CD4-positive, alpha-beta T cell (primary cell): Measurements from ENCODE around the gene PCSK1. TPM values are rescaled to one million over a fixed set of nuclear protein-coding genes. Genes with fewer than 3 reads are reported as not detected.

ENCODE experiments used
- ATAC-seq: fragments of 200-7000 bp; cut with Tn5 transposase; one replicate; pipeline ENCODE4 v1.10.0; 2022; ENCODE audit warnings: mild to moderate bottlenecking; ENCODE audit not compliant: poor library complexity
- CTCF ChIA-PET: fragments of 350-600 bp; sonication (Branson Sonifier 250); formaldehyde crosslinking; loops from one replicate; lab custom pipeline; 2021; ENCODE audit warnings: antibody characterized with exemption, inconsistent platforms; lab: Charles Lee
- POLR2A ChIA-PET: fragments of 350-600 bp; sonication (Branson Sonifier 250); formaldehyde crosslinking; loops from one replicate; lab custom pipeline; 2021; ENCODE audit warnings: antibody characterized with exemption, inconsistent platforms; lab: Charles Lee
- DNase-seq, 14 experiments: peaks; one replicate each; pipeline ENCODE4 v3.0.0-alpha.2; 2013 to 2020; ENCODE audit warnings: mixed read lengths in 2 of 14
- H3K27ac ChIP-seq, 2 donors: one replicate each; pipeline versions ENCODE4 v1.5.1 to v1.7.0; 2013; ENCODE audit warnings: low read length in 2 of 2, low read depth in 1 of 2, mild to moderate bottlenecking in 1 of 2
- H3K27me3 ChIP-seq, 2 experiments: 1 replicate in 1 of 2; 2 replicates in 1 of 2; pipeline versions ENCODE4 v1.6.1 to v1.7.0; 2013; ENCODE audit warnings: low read length in 2 of 2, control low read depth in 1 of 2, mild to moderate bottlenecking in 1 of 2, moderate library complexity in 1 of 2; ENCODE audit not compliant: insufficient read depth in 2 of 2, control insufficient read depth in 1 of 2
- H3K36me3 ChIP-seq: one replicate; pipeline ENCODE4 v1.6.1; 2013; ENCODE audit warnings: low read length, control low read depth; ENCODE audit not compliant: insufficient read depth
- H3K4me1 ChIP-seq: one replicate; pipeline ENCODE4 v1.6.1; 2013; ENCODE audit warnings: low read length, control low read depth; ENCODE audit not compliant: insufficient read depth
- H3K4me3 ChIP-seq: one replicate; pipeline ENCODE4 v1.5.1; 2013; ENCODE audit warnings: mild to moderate bottlenecking, low read length, moderate library complexity
- H3K9me3 ChIP-seq, 2 experiments: 1 replicate in 1 of 2; 2 replicates in 1 of 2; pipeline versions ENCODE4 v1.6.1 to v1.7.0; 2013; ENCODE audit warnings: low read length in 2 of 2, mild to moderate bottlenecking in 2 of 2, control low read depth in 1 of 2, moderate library complexity in 1 of 2; ENCODE audit not compliant: control insufficient read depth in 1 of 2, insufficient read depth in 1 of 2
- H3K27ac Mint-ChIP-seq: one replicate; pipeline ENCODE4 v1.8.0; 2020; ENCODE audit warnings: mixed read lengths
- H3K27me3 Mint-ChIP-seq: one replicate; pipeline ENCODE4 v1.8.0; 2021; ENCODE audit warnings: mixed read lengths
- H3K36me3 Mint-ChIP-seq: one replicate; pipeline ENCODE4 v1.8.0; 2021; ENCODE audit warnings: low read depth, mixed read lengths
- H3K4me1 Mint-ChIP-seq: one replicate; pipeline ENCODE4 v1.8.0; 2021; ENCODE audit warnings: low read depth, mixed read lengths
- H3K4me3 Mint-ChIP-seq: one replicate; pipeline ENCODE4 v1.8.0; 2020; ENCODE audit warnings: mild to moderate bottlenecking, mixed read lengths
- H3K9me3 Mint-ChIP-seq: one replicate; pipeline ENCODE4 v1.8.0; 2020; ENCODE audit warnings: mixed read lengths
- CTCF ChIP-seq: fragments of 200-600 bp; IDR thresholded peaks from one replicate; pipeline ENCODE4 v1.8.0; 2022; ENCODE audit warnings: antibody characterized with exemption, mild to moderate bottlenecking
- intact Hi-C, 2 experiments: fragments of 100-400 bp; cut with DNase I in 1 of 2; cut with micrococcal nuclease in 1 of 2; formaldehyde crosslinking; loops; one replicate each; pipeline versions ENCODE4 v1.15.1 to v1.9.0; 2023 to 2025; cut with DNase I, micrococcal nuclease
- total RNA-seq, 174 experiments: library from RNA in 2 of 174; stranded (reverse) in 2 of 174; gene quantifications; one replicate each; pipeline ENCODE4 v1.2.3 and lab custom pipeline; 2021 to 2026

The PCSK1 gene
- total RNA-seq, 2 experiments from 2014 or later: not detected

GRCh38 chr5:96432216-96433065 is 607 bp downstream of the PCSK1 start:
- H3K36me3 ChIP-seq: no peaks in the 10 kb centered on the region
- H3K4me3 ChIP-seq: no peak overlapping the region
- ATAC-seq (no peak), DNase-seq (no peak)
- peaks cover 36 to 78% of the 10 kb centered on the region in 2 experiments for H3K27me3 ChIP-seq
- H3K27ac ChIP-seq: no peak overlapping the region
- Mint-ChIP-seq H3K27me3 (peaks cover 73% of the 10 kb centered on the region), H3K27ac (no peak overlapping the region), H3K9me3 (no peaks in the 10 kb centered on the region), H3K4me3 (no peak overlapping the region), H3K36me3 (no peaks in the 10 kb centered on the region), H3K4me1 (peaks cover 11% of the 10 kb centered on the region)
- ChIA-PET CTCF (interaction anchor here (1.3 kb wide), 1 partner anchor 15 kb away, joined by 3 read pairs; no protein-coding TSS in a partner anchor), POLR2A (no interaction called here)
- no peak for TF ChIP-seq CTCF
- no peaks in the 10 kb centered on the region for H3K4me1 ChIP-seq
- peaks cover 0 to 19% of the 10 kb centered on the region in 2 experiments for H3K9me3 ChIP-seq
- intact Hi-C loops: no loop called here

GRCh38 chr5:96431376-96432187 is 1.5 kb downstream of the PCSK1 start:
- no peak overlapping the region for H3K4me3 ChIP-seq
- CTCF ChIA-PET: interaction anchor here (1.3 kb wide), 1 partner anchor 14 kb away, joined by 3 read pairs; no protein-coding TSS in a partner anchor
- H3K4me1 Mint-ChIP-seq: peaks cover 11% of the 10 kb centered on the region

More at GRCh38 chr5:96431376-96432187, 1.5 kb downstream of the PCSK1 start:
- no peaks in the 10 kb centered on the region for H3K36me3 ChIP-seq
- peaks cover 0 to 19% of the 10 kb centered on the region in 2 experiments for H3K9me3 ChIP-seq
- no peaks in the 10 kb centered on the region for H3K36me3 Mint-ChIP-seq
- H3K27ac ChIP-seq: no peak overlapping the region
- intact Hi-C loops: no loop called here
- H3K27me3 Mint-ChIP-seq: peaks cover 71% of the 10 kb centered on the region
- no peak for TF ChIP-seq CTCF
- H3K9me3 Mint-ChIP-seq: no peaks in the 10 kb centered on the region
- no peak overlapping the region for H3K27ac Mint-ChIP-seq
- H3K4me1 ChIP-seq: no peaks in the 10 kb centered on the region
- ATAC-seq (no peak), DNase-seq (no peak)
- no peak overlapping the region for H3K4me3 Mint-ChIP-seq
- H3K27me3 ChIP-seq: peaks cover 34 to 78% of the 10 kb centered on the region in 2 experiments
- POLR2A ChIA-PET: no interaction called here
